ENCODE data around the gene THEMIS2. TPM values are rescaled to one million over a fixed set of nuclear protein-coding genes. Genes with fewer than 3 reads are reported as not detected.
A peak's percentile ranks its signal among the peaks of the same experiment; 100 is the strongest.

The THEMIS2 gene
- total and polyA plus RNA-seq, 4 experiments from 2014 or later: 39.3 to 68.5 (median 62.7) TPM

- peaks cover 50% of the 10 kb centered on the region for H3K36me3 ChIP-seq (ENCODE audit: insufficient read depth, low read length)
- intact Hi-C loops (cut with micrococcal nuclease): no loop called here
- peak overlapping the region in 5 of 7 donors; percentile 15 to 77 (median 72) for H3K27ac Mint-ChIP-seq
- no peak overlapping the region for H3K27ac ChIP-seq (ENCODE audit: low read depth, low read length)
- ChIA-PET POLR2A (ENCODE audit: partially characterized antibody) (no interaction called here), CTCF (ENCODE audit: partially characterized antibody) (interaction anchor here (1.4 kb wide), 1 partner anchor 21 kb away, joined by 5 read pairs; no protein-coding TSS in a partner anchor)
- no peaks in the 10 kb centered on the region for H3K27me3 Mint-ChIP-seq
- H3K4me3 ChIP-seq (ENCODE audit: low read length in 2 of 2): no peak overlapping the region
- peaks cover 36 to 61% of the 10 kb centered on the region in 2 donors for H3K36me3 Mint-ChIP-seq
- peak overlapping the region in 1 of 8 donors; percentile 31 for H3K4me3 Mint-ChIP-seq
- no peak for DNase-seq
- H3K27me3 ChIP-seq (ENCODE audit: insufficient read depth, low read length): no peaks in the 10 kb centered on the region
- no peaks in the 10 kb centered on the region for H3K9me3 Mint-ChIP-seq
- no peaks in the 10 kb centered on the region for H3K9me3 ChIP-seq (ENCODE audit: control insufficient read depth in 1 of 2, low read length in 2 of 2)
- peaks cover 27% of the 10 kb centered on the region for H3K4me1 ChIP-seq (ENCODE audit: insufficient read depth, low read length)
- H3K4me1 Mint-ChIP-seq: peaks cover 16 to 70% (median 31%) of the 10 kb centered on the region in 4 donors
Measured at GRCh38 chr1:27878787-27879335, 6.5 kb downstream of the THEMIS2 start.

GRCh38 chr1:27879374-27880082 lies 7.2 kb downstream of the THEMIS2 start:
- Mint-ChIP-seq H3K27me3 (no peaks in the 10 kb centered on the region), H3K36me3 (peaks cover 42 to 68% of the 10 kb centered on the region in 2 donors), H3K9me3 (no peaks in the 10 kb centered on the region), H3K27ac (peak overlapping the region in 5 of 7 donors; percentile 52 to 87 (median 75)), H3K4me3 (no peak overlapping the region), H3K4me1 (peaks cover 18 to 72% (median 37%) of the 10 kb centered on the region in 4 donors)
- H3K4me3 ChIP-seq (ENCODE audit: low read length in 2 of 2): no peak overlapping the region
- peaks cover 21% of the 10 kb centered on the region for H3K4me1 ChIP-seq (ENCODE audit: insufficient read depth, low read length)
- H3K9me3 ChIP-seq (ENCODE audit: control insufficient read depth in 1 of 2, low read length in 2 of 2): no peaks in the 10 kb centered on the region
- H3K27me3 ChIP-seq (ENCODE audit: insufficient read depth, low read length): no peaks in the 10 kb centered on the region
- H3K36me3 ChIP-seq (ENCODE audit: insufficient read depth, low read length): peaks cover 54% of the 10 kb centered on the region
- POLR2A ChIA-PET (ENCODE audit: partially characterized antibody): no interaction called here
- DNase-seq: no peak
- CTCF ChIA-PET (ENCODE audit: partially characterized antibody): interaction anchor here (1.4 kb wide), 1 partner anchor 22 kb away, joined by 5 read pairs; no protein-coding TSS in a partner anchor
- no peak overlapping the region for H3K27ac ChIP-seq (ENCODE audit: low read depth, low read length)
- intact Hi-C loops (cut with micrococcal nuclease): no loop called here

GRCh38 chr1:27882543-27882903 lies 10.2 kb downstream of the THEMIS2 start:
- Histone ChIP-seq H3K4me1 (ENCODE audit: insufficient read depth, low read length) (peaks cover 35% of the 10 kb centered on the region), H3K4me3 (ENCODE audit: low read length in 2 of 2) (no peak overlapping the region), H3K9me3 (ENCODE audit: control insufficient read depth in 1 of 2, low read length in 2 of 2) (no peaks in the 10 kb centered on the region), H3K27ac (ENCODE audit: low read depth, low read length) (no peak overlapping the region), H3K27me3 (ENCODE audit: insufficient read depth, low read length) (no peaks in the 10 kb centered on the region), H3K36me3 (ENCODE audit: insufficient read depth, low read length) (peaks cover 63% of the 10 kb centered on the region)
- CTCF ChIA-PET (ENCODE audit: partially characterized antibody): no interaction called here
- DNase-seq: no peak
- Mint-ChIP-seq H3K36me3 (peaks cover 66 to 84% of the 10 kb centered on the region in 2 donors), H3K4me3 (no peak overlapping the region), H3K27me3 (no peaks in the 10 kb centered on the region), H3K27ac (peak overlapping the region in 2 of 7 donors; percentile 41 to 73), H3K4me1 (peaks cover 32 to 75% (median 54%) of the 10 kb centered on the region in 4 donors), H3K9me3 (no peaks in the 10 kb centered on the region)
- POLR2A ChIA-PET (ENCODE audit: partially characterized antibody): no interaction called here
- intact Hi-C loops (cut with micrococcal nuclease): no loop called here

GRCh38 chr1:27883536-27883935 lies 11.2 kb downstream of the THEMIS2 start:
- CTCF ChIA-PET (ENCODE audit: partially characterized antibody): interaction anchor here (1.0 to 1.4 kb wide), 2 partner anchors 25 to 476 kb away, joined by 3 read pairs; no protein-coding TSS in a partner anchor
- H3K4me1 Mint-ChIP-seq: peaks cover 30 to 74% (median 53%) of the 10 kb centered on the region in 4 donors
- POLR2A ChIA-PET (ENCODE audit: partially characterized antibody): interaction anchor here (0.5 kb wide), 1 partner anchor 698 kb away, joined by 3 read pairs; no protein-coding TSS in a partner anchor
- intact Hi-C loops (cut with micrococcal nuclease): no loop called here
- Histone ChIP-seq H3K4me3 (ENCODE audit: low read length in 2 of 2) (no peak overlapping the region), H3K27ac (ENCODE audit: low read depth, low read length) (no peak overlapping the region), H3K9me3 (ENCODE audit: control insufficient read depth in 1 of 2, low read length in 2 of 2) (no peaks in the 10 kb centered on the region), H3K4me1 (ENCODE audit: insufficient read depth, low read length) (peaks cover 44% of the 10 kb centered on the region), H3K27me3 (ENCODE audit: insufficient read depth, low read length) (no peaks in the 10 kb centered on the region), H3K36me3 (ENCODE audit: insufficient read depth, low read length) (peaks cover 62% of the 10 kb centered on the region)
- H3K27me3 Mint-ChIP-seq: no peaks in the 10 kb centered on the region
- H3K36me3 Mint-ChIP-seq: peaks cover 62 to 78% of the 10 kb centered on the region in 2 donors
- H3K27ac Mint-ChIP-seq: peak overlapping the region in 6 of 7 donors; percentile 19 to 79 (median 62)
- no peak for DNase-seq
- no peaks in the 10 kb centered on the region for H3K9me3 Mint-ChIP-seq
- no peak overlapping the region for H3K4me3 Mint-ChIP-seq

- H3K36me3 ChIP-seq (ENCODE audit: insufficient read depth, low read length): peaks cover 56% of the 10 kb centered on the region
Measured at GRCh38 chr1:27884006-27884954, 11.9 kb downstream of the THEMIS2 start.

GRCh38 chr1:27885114-27885528 lies 12.8 kb downstream of the THEMIS2 start:
- H3K27me3 Mint-ChIP-seq: no peaks in the 10 kb centered on the region
- no peaks in the 10 kb centered on the region for H3K9me3 Mint-ChIP-seq
- no peak overlapping the region for H3K4me3 ChIP-seq (ENCODE audit: low read length in 2 of 2)
- ChIA-PET POLR2A (ENCODE audit: partially characterized antibody) (no interaction called here), CTCF (ENCODE audit: partially characterized antibody) (no interaction called here)
- H3K4me1 ChIP-seq (ENCODE audit: insufficient read depth, low read length): peaks cover 51% of the 10 kb centered on the region
- H3K36me3 Mint-ChIP-seq: peaks cover 54 to 69% of the 10 kb centered on the region in 2 donors
- no peaks in the 10 kb centered on the region for H3K27me3 ChIP-seq (ENCODE audit: insufficient read depth, low read length)
- intact Hi-C loops (cut with micrococcal nuclease): no loop called here
- H3K4me1 Mint-ChIP-seq: peaks cover 25 to 75% (median 56%) of the 10 kb centered on the region in 4 donors
- no peak overlapping the region for H3K27ac ChIP-seq (ENCODE audit: low read depth, low read length)
- peak overlapping the region in 1 of 8 donors; percentile 20 for H3K4me3 Mint-ChIP-seq
- H3K27ac Mint-ChIP-seq: peak overlapping the region in 6 of 7 donors; percentile 29 to 92 (median 74)
- no peaks in the 10 kb centered on the region for H3K9me3 ChIP-seq (ENCODE audit: control insufficient read depth in 1 of 2, low read length in 2 of 2)
- peaks cover 48% of the 10 kb centered on the region for H3K36me3 ChIP-seq (ENCODE audit: insufficient read depth, low read length)
- DNase-seq: no peak

More at GRCh38 chr1:27884006-27884954, 11.9 kb downstream of the THEMIS2 start:
- H3K4me1 Mint-ChIP-seq: peaks cover 26 to 73% (median 53%) of the 10 kb centered on the region in 4 donors
- peaks cover 58 to 74% of the 10 kb centered on the region in 2 donors for H3K36me3 Mint-ChIP-seq
- H3K27me3 Mint-ChIP-seq: no peaks in the 10 kb centered on the region
- ChIA-PET CTCF (ENCODE audit: partially characterized antibody) (interaction anchor here (1.0 to 1.4 kb wide), 2 partner anchors 26 to 475 kb away, joined by 3 read pairs; no protein-coding TSS in a partner anchor), POLR2A (ENCODE audit: partially characterized antibody) (no interaction called here)
- Histone ChIP-seq H3K27ac (ENCODE audit: low read depth, low read length) (no peak overlapping the region), H3K4me1 (ENCODE audit: insufficient read depth, low read length) (peaks cover 45% of the 10 kb centered on the region), H3K27me3 (ENCODE audit: insufficient read depth, low read length) (no peaks in the 10 kb centered on the region), H3K9me3 (ENCODE audit: control insufficient read depth in 1 of 2, low read length in 2 of 2) (no peaks in the 10 kb centered on the region), H3K4me3 (ENCODE audit: low read length in 2 of 2) (no peak overlapping the region)
- peak overlapping the region; percentile 27 to 92 (median 72) for H3K27ac Mint-ChIP-seq
- DNase-seq: no peak
- intact Hi-C loops (cut with micrococcal nuclease): no loop called here
- H3K9me3 Mint-ChIP-seq: no peaks in the 10 kb centered on the region
- peak overlapping the region in 2 of 8 donors; percentile 10 to 54 for H3K4me3 Mint-ChIP-seq

Measured in CD4-positive, alpha-beta memory T cell (primary cell).